ENCODE measurements around the gene CACNA1I.

GRCh38 chr22:39666926-39667325 is 96.4 kb downstream of the CACNA1I start:
- TF ChIP-seq, protein P1, sequence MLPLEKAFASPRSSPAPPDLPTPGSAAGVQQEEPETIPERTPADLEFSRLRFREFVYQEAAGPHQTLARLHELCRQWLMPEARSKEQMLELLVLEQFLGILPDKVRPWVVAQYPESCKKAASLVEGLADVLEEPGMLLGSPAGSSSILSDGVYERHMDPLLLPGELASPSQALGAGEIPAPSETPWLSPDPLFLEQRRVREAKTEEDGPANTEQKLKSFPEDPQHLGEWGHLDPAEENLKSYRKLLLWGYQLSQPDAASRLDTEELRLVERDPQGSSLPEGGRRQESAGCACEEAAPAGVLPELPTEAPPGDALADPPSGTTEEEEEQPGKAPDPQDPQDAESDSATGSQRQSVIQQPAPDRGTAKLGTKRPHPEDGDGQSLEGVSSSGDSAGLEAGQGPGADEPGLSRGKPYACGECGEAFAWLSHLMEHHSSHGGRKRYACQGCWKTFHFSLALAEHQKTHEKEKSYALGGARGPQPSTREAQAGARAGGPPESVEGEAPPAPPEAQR (CRISPR knock-in tag; IDR thresholded peaks at IDR 0.05), result no peak
- TF ChIP-seq, protein P2, sequence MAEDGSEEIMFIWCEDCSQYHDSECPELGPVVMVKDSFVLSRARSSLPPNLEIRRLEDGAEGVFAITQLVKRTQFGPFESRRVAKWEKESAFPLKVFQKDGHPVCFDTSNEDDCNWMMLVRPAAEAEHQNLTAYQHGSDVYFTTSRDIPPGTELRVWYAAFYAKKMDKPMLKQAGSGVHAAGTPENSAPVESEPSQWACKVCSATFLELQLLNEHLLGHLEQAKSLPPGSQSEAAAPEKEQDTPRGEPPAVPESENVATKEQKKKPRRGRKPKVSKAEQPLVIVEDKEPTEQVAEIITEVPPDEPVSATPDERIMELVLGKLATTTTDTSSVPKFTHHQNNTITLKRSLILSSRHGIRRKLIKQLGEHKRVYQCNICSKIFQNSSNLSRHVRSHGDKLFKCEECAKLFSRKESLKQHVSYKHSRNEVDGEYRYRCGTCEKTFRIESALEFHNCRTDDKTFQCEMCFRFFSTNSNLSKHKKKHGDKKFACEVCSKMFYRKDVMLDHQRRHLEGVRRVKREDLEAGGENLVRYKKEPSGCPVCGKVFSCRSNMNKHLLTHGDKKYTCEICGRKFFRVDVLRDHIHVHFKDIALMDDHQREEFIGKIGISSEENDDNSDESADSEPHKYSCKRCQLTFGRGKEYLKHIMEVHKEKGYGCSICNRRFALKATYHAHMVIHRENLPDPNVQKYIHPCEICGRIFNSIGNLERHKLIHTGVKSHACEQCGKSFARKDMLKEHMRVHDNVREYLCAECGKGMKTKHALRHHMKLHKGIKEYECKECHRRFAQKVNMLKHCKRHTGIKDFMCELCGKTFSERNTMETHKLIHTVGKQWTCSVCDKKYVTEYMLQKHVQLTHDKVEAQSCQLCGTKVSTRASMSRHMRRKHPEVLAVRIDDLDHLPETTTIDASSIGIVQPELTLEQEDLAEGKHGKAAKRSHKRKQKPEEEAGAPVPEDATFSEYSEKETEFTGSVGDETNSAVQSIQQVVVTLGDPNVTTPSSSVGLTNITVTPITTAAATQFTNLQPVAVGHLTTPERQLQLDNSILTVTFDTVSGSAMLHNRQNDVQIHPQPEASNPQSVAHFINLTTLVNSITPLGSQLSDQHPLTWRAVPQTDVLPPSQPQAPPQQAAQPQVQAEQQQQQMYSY (CRISPR knock-in tag; IDR thresholded peaks at IDR 0.05), result no peak
- TF ChIP-seq ETV6 (CRISPR knock-in tag; IDR thresholded peaks at IDR 0.05), result no peak
- TF ChIP-seq ZNF263 (CRISPR knock-in tag; IDR thresholded peaks at IDR 0.05; ENCODE audit: low read depth), result no peak
- TF ChIP-seq NFYB (CRISPR knock-in tag; conservative IDR thresholded peaks at IDR 0.05; ENCODE audit: low read depth), result no peak
- no peak for TF ChIP-seq ZNF317 (CRISPR knock-in tag; IDR thresholded peaks at IDR 0.05; ENCODE audit: borderline replicate concordance, low read depth)
- no peak for TF ChIP-seq ZNF121 (CRISPR knock-in tag; IDR thresholded peaks at IDR 0.05)
